Parathyroid adenoma (tissue), 2 donors: ENCODE results near the gene RAB3IL1.

ENCODE experiments used
- H2AFZ ChIP-seq: fragments of 300-600 bp; sonication (generic); one replicate; pipeline ENCODE4 v1.7.0; 2017; ENCODE audit warnings: antibody characterized with exemption, mild to moderate bottlenecking
- H3K27ac ChIP-seq: fragments of 300-600 bp; sonication (generic); one replicate; pipeline ENCODE4 v1.7.0; 2017
- H3K27me3 ChIP-seq: fragments of 300-600 bp; sonication (generic); one replicate; pipeline ENCODE4 v1.7.0; 2017; ENCODE audit warnings: low read length; ENCODE audit not compliant: control insufficient read depth, insufficient read depth
- H3K36me3 ChIP-seq: fragments of 300-600 bp; sonication (generic); one replicate; pipeline ENCODE4 v1.7.0; 2017; ENCODE audit warnings: low read length; ENCODE audit not compliant: control insufficient read depth, insufficient read depth
- H3K4me1 ChIP-seq: fragments of 300-600 bp; sonication (generic); one replicate; pipeline ENCODE4 v1.7.0; 2017; ENCODE audit warnings: control low read depth
- H3K4me2 ChIP-seq: fragments of 300-600 bp; sonication (generic); one replicate; pipeline ENCODE4 v1.7.0; 2017; ENCODE audit warnings: low read length
- H3K4me3 ChIP-seq: fragments of 300-600 bp; sonication (generic); one replicate; pipeline ENCODE4 v1.7.0; 2017; ENCODE audit warnings: low read depth, low read length
- H3K79me2 ChIP-seq: fragments of 300-600 bp; sonication (generic); one replicate; pipeline ENCODE4 v1.7.0; 2017; ENCODE audit warnings: control low read depth
- H3K9ac ChIP-seq: fragments of 300-600 bp; sonication (generic); one replicate; pipeline ENCODE4 v1.7.0; 2017; ENCODE audit warnings: mild to moderate bottlenecking
- H3K9me3 ChIP-seq: fragments of 300-600 bp; sonication (generic); one replicate; pipeline ENCODE4 v1.7.0; 2017; ENCODE audit warnings: low read length; ENCODE audit not compliant: control insufficient read depth
- TF ChIP-seq, protein P1 (sequence below): fragments of 300-600 bp; sonication (generic); IDR thresholded peaks from one replicate; pipeline ENCODE4 v1.7.0; 2017; ENCODE audit warnings: antibody characterized with exemption, mild to moderate bottlenecking
- donor health status: primary hyperparathyroidism.

The RAB3IL1 gene

DNA sequence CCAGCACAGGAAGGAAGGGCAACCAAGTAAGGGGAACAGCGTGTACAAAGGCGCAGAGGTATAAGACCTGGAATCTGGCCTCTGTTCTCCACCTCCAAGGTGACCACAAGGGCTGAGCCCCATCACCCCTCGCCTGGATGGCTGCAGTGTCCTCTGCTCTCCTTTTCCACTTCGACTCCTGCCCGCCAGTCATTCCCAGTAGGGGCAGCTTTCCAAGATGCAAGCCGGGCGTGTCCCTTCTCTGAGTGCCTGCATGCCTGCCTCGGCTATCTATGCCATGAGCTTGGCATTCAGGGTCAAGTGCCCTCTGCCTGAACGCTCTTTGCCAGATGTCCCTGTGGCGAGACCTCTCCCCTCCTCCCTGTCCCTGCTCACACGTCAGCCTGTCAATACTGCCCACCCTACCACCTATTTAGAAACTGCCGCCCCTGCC is 43.0 kb downstream of the RAB3IL1 start:
- H3K36me3 ChIP-seq, result no peaks in the 10 kb centered on the region
- H3K4me2 ChIP-seq, result no peak overlapping the region

DNA sequence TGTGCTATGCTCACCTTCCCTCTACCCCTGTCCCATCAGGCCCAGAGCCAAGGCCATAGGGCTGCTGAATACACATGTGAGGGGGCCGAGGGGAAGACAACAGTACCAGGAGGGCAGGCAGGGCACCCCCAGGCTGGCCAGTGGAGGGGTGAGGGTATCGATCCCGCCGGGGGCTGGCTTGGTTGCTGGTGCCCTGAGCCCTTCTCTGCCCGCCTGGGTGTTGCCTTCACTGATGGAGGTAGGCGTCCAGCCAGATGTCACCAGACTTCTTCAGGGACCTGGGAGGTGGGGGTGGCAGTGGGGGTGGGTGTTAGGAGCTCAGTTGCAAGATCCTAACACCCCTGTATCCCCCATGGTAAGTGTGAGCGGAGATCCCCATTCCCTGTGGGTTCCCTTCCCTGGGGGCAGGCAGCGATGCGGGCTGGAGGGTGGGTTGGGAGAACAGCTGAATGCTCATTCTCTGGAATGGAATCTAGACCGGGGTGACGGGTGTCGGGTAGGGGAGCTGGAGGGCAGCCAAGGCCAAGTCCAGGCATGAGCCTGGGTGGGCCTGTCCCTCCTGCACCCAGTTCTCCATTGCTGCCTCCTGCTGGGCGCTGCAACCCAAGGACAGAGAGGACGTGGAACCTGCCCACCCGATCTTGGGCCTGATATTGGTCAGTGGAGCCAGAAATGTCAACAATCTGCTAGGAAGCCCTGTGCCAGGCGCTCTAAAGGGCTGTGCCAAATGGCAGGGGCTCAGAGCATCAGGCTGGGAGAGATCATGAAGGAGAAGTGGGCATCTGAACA is 43.6 kb downstream of the RAB3IL1 start:
- Histone ChIP-seq H3K79me2 (no peaks in the 10 kb centered on the region), H2AFZ (no peak overlapping the region), H3K4me3 (no peak overlapping the region), H3K9ac (no peak overlapping the region), H3K27ac (peak overlapping the region; percentile 44), H3K9me3 (no peaks in the 10 kb centered on the region), H3K36me3 (no peaks in the 10 kb centered on the region), H3K27me3 (no peaks in the 10 kb centered on the region), H3K4me2 (no peak overlapping the region), H3K4me1 (no peaks in the 10 kb centered on the region)
- TF ChIP-seq, protein P1, sequence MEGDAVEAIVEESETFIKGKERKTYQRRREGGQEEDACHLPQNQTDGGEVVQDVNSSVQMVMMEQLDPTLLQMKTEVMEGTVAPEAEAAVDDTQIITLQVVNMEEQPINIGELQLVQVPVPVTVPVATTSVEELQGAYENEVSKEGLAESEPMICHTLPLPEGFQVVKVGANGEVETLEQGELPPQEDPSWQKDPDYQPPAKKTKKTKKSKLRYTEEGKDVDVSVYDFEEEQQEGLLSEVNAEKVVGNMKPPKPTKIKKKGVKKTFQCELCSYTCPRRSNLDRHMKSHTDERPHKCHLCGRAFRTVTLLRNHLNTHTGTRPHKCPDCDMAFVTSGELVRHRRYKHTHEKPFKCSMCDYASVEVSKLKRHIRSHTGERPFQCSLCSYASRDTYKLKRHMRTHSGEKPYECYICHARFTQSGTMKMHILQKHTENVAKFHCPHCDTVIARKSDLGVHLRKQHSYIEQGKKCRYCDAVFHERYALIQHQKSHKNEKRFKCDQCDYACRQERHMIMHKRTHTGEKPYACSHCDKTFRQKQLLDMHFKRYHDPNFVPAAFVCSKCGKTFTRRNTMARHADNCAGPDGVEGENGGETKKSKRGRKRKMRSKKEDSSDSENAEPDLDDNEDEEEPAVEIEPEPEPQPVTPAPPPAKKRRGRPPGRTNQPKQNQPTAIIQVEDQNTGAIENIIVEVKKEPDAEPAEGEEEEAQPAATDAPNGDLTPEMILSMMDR, result no peak

More for the DNA sequence above, 43.0 kb downstream of the RAB3IL1 start:
- H3K9ac ChIP-seq, result no peak overlapping the region
- H3K27me3 ChIP-seq, result no peaks in the 10 kb centered on the region
- TF ChIP-seq, protein P1, result no peak
- H2AFZ ChIP-seq, result no peak overlapping the region
- peak overlapping the region; percentile 44 for H3K27ac ChIP-seq
- no peaks in the 10 kb centered on the region for H3K79me2 ChIP-seq
- H3K4me3 ChIP-seq, result no peak overlapping the region
- H3K4me1 ChIP-seq, result no peaks in the 10 kb centered on the region
- H3K9me3 ChIP-seq, result no peaks in the 10 kb centered on the region

DNA sequence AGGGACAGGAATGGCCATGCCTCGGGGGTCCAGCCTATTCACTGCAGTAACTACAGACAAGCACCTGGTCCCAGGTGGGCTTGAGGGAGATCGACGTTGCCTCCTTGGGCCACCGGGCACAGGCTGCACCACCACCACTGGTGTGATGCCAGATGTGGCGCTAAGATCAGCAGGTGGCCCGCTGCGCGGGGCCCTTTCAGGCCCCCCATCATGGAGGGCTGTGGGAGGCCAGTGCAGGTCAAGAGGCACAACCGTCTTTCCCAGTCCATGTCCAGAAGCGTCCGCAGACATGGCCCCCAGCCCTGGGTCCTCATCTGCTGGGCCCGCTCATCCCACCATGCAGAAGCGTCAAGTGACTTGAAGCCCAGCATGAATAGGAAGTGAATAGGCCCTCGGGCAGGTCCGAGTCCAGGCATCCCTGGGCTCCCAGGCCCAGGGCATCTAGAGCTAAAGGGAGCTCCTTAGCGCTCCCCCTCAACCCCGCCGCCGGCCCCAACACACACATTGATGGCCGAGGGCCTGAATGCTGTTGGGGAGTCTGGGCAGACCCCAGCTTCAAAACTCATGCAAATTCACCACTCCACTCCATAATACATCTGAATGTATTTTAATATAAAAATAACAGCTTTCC is 44.3 kb downstream of the RAB3IL1 start:
- no peaks in the 10 kb centered on the region for H3K4me1 ChIP-seq
- H3K27me3 ChIP-seq, result no peaks in the 10 kb centered on the region
- H3K27ac ChIP-seq, result no peak overlapping the region
- H3K4me3 ChIP-seq, result no peak overlapping the region
- H3K4me2 ChIP-seq, result no peak overlapping the region
- H2AFZ ChIP-seq, result no peak overlapping the region
- no peaks in the 10 kb centered on the region for H3K79me2 ChIP-seq
- no peaks in the 10 kb centered on the region for H3K36me3 ChIP-seq
- TF ChIP-seq, protein P1, result no peak
- H3K9me3 ChIP-seq, result no peaks in the 10 kb centered on the region
- no peak overlapping the region for H3K9ac ChIP-seq

DNA sequence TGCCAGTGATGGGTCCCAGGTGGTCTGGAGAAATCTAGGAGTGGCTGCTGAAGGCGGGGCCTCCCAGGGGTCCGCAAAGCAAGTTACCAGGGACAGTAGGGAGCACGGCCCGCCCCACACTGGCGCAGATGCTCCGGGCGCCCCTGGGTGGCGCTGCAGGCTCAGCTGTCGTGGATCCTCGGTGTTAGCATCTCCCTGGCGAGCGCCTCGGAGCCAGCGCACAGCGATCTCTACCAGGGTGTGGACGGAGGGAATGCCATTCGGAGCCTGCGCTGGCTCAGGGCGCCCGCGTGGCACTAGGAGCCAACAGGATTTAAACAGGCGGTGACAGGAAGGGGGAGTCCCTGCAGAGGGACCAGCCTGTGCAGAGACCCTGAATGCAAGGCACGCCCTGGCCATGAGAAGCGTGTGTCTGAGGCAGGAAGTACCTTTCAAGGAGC is 46.2 kb downstream of the RAB3IL1 start:
- no peak overlapping the region for H3K27ac ChIP-seq
- TF ChIP-seq, protein P1, result peak; percentile 64
- H3K9ac ChIP-seq, result no peak overlapping the region
- H3K4me1 ChIP-seq, result no peaks in the 10 kb centered on the region
- no peak overlapping the region for H3K4me3 ChIP-seq
- H3K27me3 ChIP-seq, result no peaks in the 10 kb centered on the region
- no peak overlapping the region for H2AFZ ChIP-seq
- H3K9me3 ChIP-seq, result no peaks in the 10 kb centered on the region
- no peak overlapping the region for H3K4me2 ChIP-seq
- H3K79me2 ChIP-seq, result no peaks in the 10 kb centered on the region
- no peaks in the 10 kb centered on the region for H3K36me3 ChIP-seq
